Measurements from ENCODE around the gene MITF. TPM values are rescaled to one million over a fixed set of nuclear protein-coding genes. Genes with fewer than 3 reads are reported as not detected.

MITF gene
- total RNA-seq, 2 donors from 2014 or later: 9.3 to 12.2 TPM

GRCh38 chr3:69847303-69847702, 108.0 kb downstream of the MITF start:
- no peak for ATAC-seq
- 96 to 97% methylated on average over 3 of the region's 3 CpGs for WGBS, 2 donors

GRCh38 chr3:69848113-69848512, 108.8 kb downstream of the MITF start:
- Histone ChIP-seq H3K9me3 (no peaks in the 10 kb centered on the region), H3K27me3 (no peaks in the 10 kb centered on the region), H3K27ac (no peak overlapping the region), H3K4me3 (no peak overlapping the region), H3K4me1 (no peaks in the 10 kb centered on the region), H3K36me3 (replicated peaks in 1 of 2; ENCODE audit: insufficient read depth in 1 of 2, low read depth in 2 of 2) (no peaks in the 10 kb centered on the region)
- TF ChIP-seq CTCF (IDR thresholded peaks at IDR 0.05) (no peak), POLR2A (IDR thresholded peaks at IDR 0.05) (no peak)
- 75 to 77% methylated on average over 3 of the region's 3 CpGs for WGBS, 2 donors
- no peak for ATAC-seq
- DNase-seq: no peak
- intact Hi-C loops (cut with DNase I): no loop called here

More at GRCh38 chr3:69847303-69847702, 108.0 kb downstream of the MITF start:
- H3K9me3 ChIP-seq: no peaks in the 10 kb centered on the region
- H3K27ac ChIP-seq: no peak overlapping the region
- H3K4me1 ChIP-seq: no peaks in the 10 kb centered on the region
- no peaks in the 10 kb centered on the region for H3K27me3 ChIP-seq
- no peak overlapping the region for H3K4me3 ChIP-seq
- no peak for DNase-seq
- TF ChIP-seq CTCF (IDR thresholded peaks at IDR 0.05): no peak
- TF ChIP-seq POLR2A (IDR thresholded peaks at IDR 0.05): no peak
- intact Hi-C loops (cut with DNase I): no loop called here
- no peaks in the 10 kb centered on the region for H3K36me3 ChIP-seq (replicated peaks in 1 of 2; ENCODE audit: insufficient read depth in 1 of 2, low read depth in 2 of 2)

- TF ChIP-seq CTCF (IDR thresholded peaks at IDR 0.05) (no peak), POLR2A (IDR thresholded peaks at IDR 0.05) (no peak)
- DNase-seq (no peak), ATAC-seq (no peak)
- H3K36me3 ChIP-seq (replicated peaks in 1 of 2; ENCODE audit: insufficient read depth in 1 of 2, low read depth in 2 of 2): no peaks in the 10 kb centered on the region
- H3K27ac ChIP-seq: no peak overlapping the region
- intact Hi-C loops (cut with DNase I): no loop called here
- no peak overlapping the region for H3K4me3 ChIP-seq
- H3K4me1 ChIP-seq: peaks cover 5% of the 10 kb centered on the region
- no peaks in the 10 kb centered on the region for H3K27me3 ChIP-seq
- no peaks in the 10 kb centered on the region for H3K9me3 ChIP-seq
Observed at GRCh38 chr3:69850849-69851248, 111.6 kb downstream of the MITF start.

- H3K27ac ChIP-seq: no peak overlapping the region
- DNase-seq: no peak
- no peak for TF ChIP-seq CTCF (IDR thresholded peaks at IDR 0.05)
- TF ChIP-seq POLR2A (IDR thresholded peaks at IDR 0.05): no peak
- no peaks in the 10 kb centered on the region for H3K27me3 ChIP-seq
- peaks cover 15% of the 10 kb centered on the region for H3K4me1 ChIP-seq
- ATAC-seq: no peak
- H3K9me3 ChIP-seq: no peaks in the 10 kb centered on the region
- 76 to 78% methylated on average over 3 of the region's 3 CpGs for WGBS, 2 donors
- intact Hi-C loops (cut with DNase I): no loop called here
- H3K4me3 ChIP-seq: no peak overlapping the region
- no peaks in the 10 kb centered on the region for H3K36me3 ChIP-seq (replicated peaks in 1 of 2; ENCODE audit: insufficient read depth in 1 of 2, low read depth in 2 of 2)
Observed at GRCh38 chr3:69853027-69853426, 113.8 kb downstream of the MITF start.

DNA sequence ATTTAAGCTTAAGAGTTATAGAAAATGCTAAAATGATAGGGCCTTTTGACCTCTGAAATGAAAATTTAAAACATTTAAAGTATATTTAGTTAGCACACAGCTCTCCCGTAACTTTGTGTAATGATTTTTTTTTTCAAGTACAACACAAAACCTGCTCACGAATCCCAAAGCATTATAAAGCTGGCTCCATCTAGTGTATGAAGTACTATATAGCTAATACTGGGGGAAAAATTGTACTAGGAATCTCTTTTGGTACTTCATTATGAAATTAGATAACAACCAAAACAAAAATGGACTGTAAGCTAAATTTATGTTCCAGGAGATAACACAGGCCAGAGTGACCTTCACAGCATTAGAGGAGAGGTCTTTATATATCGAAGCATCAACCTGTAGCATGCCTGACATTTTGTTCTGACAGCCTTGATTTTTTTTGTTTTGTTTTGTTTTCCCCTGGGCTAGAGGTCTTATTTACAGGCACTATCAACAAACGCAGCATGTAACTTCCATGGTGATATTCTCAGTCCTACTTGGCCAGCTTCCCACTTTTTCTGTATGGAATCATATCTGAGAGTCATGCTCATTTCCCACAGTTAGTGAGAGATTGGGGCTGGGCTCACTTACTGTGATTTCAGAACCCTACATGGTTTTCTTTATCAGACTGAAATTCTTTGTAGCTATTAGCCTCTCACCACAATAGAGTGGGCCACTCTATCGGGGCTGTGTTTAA, 116.3 kb downstream of the MITF start:
- intact Hi-C loops (cut with DNase I): no loop called here
- TF ChIP-seq CTCF (IDR thresholded peaks at IDR 0.05): peak in 6 of 7 experiments; percentile 28 to 45 (median 36)
- TF ChIP-seq POLR2A (IDR thresholded peaks at IDR 0.05): no peak
- Histone ChIP-seq H3K36me3 (replicated peaks in 1 of 2; ENCODE audit: insufficient read depth in 1 of 2, low read depth in 2 of 2) (no peaks in the 10 kb centered on the region), H3K9me3 (no peaks in the 10 kb centered on the region), H3K27me3 (no peaks in the 10 kb centered on the region), H3K27ac (no peak overlapping the region), H3K4me1 (peaks cover 15% of the 10 kb centered on the region), H3K4me3 (no peak overlapping the region)
- 3 to 10% methylated on average over 5 of the region's 5 CpGs for WGBS, 2 donors
- DNase-seq (peak in 3 of 4 donors; percentile 5 to 15 (median 12)), ATAC-seq (peak; percentile 68)
